GM19240 (cell line): Measurements from ENCODE around the gene IGFBP2.

Experiments
- DNase-seq: peaks from one replicate; pipeline ENCODE4 v3.0.0; 2011; ENCODE audit warnings: low spot score; ENCODE audit not compliant: insufficient read length

Gene IGFBP2

GRCh38 chr2:216681683-216682082 lies 48.5 kb downstream of the IGFBP2 start:
- no peak for DNase-seq

- DNase-seq = no peak
Observed at GRCh38 chr2:216683846-216684245, 50.6 kb downstream of the IGFBP2 start.

- DNase-seq = no peak
Observed at GRCh38 chr2:216685327-216685875, 52.2 kb downstream of the IGFBP2 start.

GRCh38 chr2:216687111-216687510 lies 53.9 kb downstream of the IGFBP2 start:
- DNase-seq = no peak

GRCh38 chr2:216687646-216688045 lies 54.4 kb downstream of the IGFBP2 start:
- no peak for DNase-seq

GRCh38 chr2:216688731-216689340 lies 55.6 kb downstream of the IGFBP2 start:
- no peak for DNase-seq

GRCh38 chr2:216689397-216689796 lies 56.2 kb downstream of the IGFBP2 start:
- DNase-seq = no peak

- DNase-seq = no peak
Observed at GRCh38 chr2:216690456-216690852, 57.2 kb downstream of the IGFBP2 start.

- DNase-seq = no peak
Observed at GRCh38 chr2:216690853-216691741, 57.9 kb downstream of the IGFBP2 start.

- DNase-seq = no peak
Observed at GRCh38 chr2:216692636-216693413, 59.6 kb downstream of the IGFBP2 start.

- DNase-seq = no peak
Observed at GRCh38 chr2:216693414-216694080, 60.3 kb downstream of the IGFBP2 start.

GRCh38 chr2:216694082-216694825 lies 61.0 kb downstream of the IGFBP2 start:
- no peak for DNase-seq

- no peak for DNase-seq
Observed at GRCh38 chr2:216694826-216695217, 61.6 kb downstream of the IGFBP2 start.

- no peak for DNase-seq
Observed at GRCh38 chr2:216695401-216695821, 62.2 kb downstream of the IGFBP2 start, which contains the start of gene IGFBP5. Gene IGFBP5 (minus strand): TSS chr2:216695549. CDS start chr2:216694775, 774 bp downstream.

- no peak for DNase-seq
Observed at GRCh38 chr2:216696321-216696720, 63.1 kb downstream of the IGFBP2 start.

GRCh38 chr2:216696751-216697560 lies 63.7 kb downstream of the IGFBP2 start:
- DNase-seq = no peak

GRCh38 chr2:216698293-216698692 lies 65.1 kb downstream of the IGFBP2 start:
- DNase-seq = no peak

GRCh38 chr2:216698895-216699294 lies 65.7 kb downstream of the IGFBP2 start:
- DNase-seq = no peak

- DNase-seq = no peak
Observed at GRCh38 chr2:216700088-216700567, 66.9 kb downstream of the IGFBP2 start.
